Activated T-helper 17 cell treated with anti-CD3 and anti-CD28 coated beads, Interleukin-2, amount 50 U/mL, for 72 hours (primary cell): ENCODE measurements around the gene NXF1. TPM values are rescaled to one million over a fixed set of nuclear protein-coding genes. Genes with fewer than 3 reads are reported as not detected.
A peak's percentile ranks its signal among the peaks of the same experiment; 100 is the strongest.
"Not testable (repeated sequence)": the region's sequence is repeated elsewhere in the genome, so short reads cannot be mapped to it uniquely, and the experiment has no call there.

Experiments
- ATAC-seq: fragments of 150-1000 bp; cut with Tn5 transposase; replicated peaks from 2 replicates; pipeline ENCODE4 v1.10.0; 2021; ENCODE audit warnings: mild to moderate bottlenecking, moderate library complexity
- H3K27ac Mint-ChIP-seq: one replicate; pipeline ENCODE4 v1.8.0; 2022; ENCODE audit warnings: mixed read lengths
- H3K27me3 Mint-ChIP-seq: one replicate; pipeline ENCODE4 v1.8.0; 2022; ENCODE audit warnings: mixed read lengths
- H3K36me3 Mint-ChIP-seq: one replicate; pipeline ENCODE4 v1.8.0; 2022; ENCODE audit warnings: low read depth, mild to moderate bottlenecking, mixed read lengths
- H3K4me1 Mint-ChIP-seq: one replicate; pipeline ENCODE4 v1.8.0; 2022; ENCODE audit warnings: mixed read lengths
- H3K4me3 Mint-ChIP-seq: one replicate; pipeline ENCODE4 v1.8.0; 2022; ENCODE audit warnings: mild to moderate bottlenecking, mixed read lengths
- H3K9me3 Mint-ChIP-seq: one replicate; pipeline ENCODE4 v1.8.0; 2022; ENCODE audit warnings: mixed read lengths
- total RNA-seq, 2 donors: library from RNA; stranded (reverse); gene quantifications; one replicate each; pipeline ENCODE4 v1.2.3, GENCODE V29; 2022

The NXF1 gene
- total RNA-seq, 2 donors from 2014 or later = 85.8 to 115 TPM

- Mint-ChIP-seq H3K4me3 (no peak overlapping the region), H3K4me1 (peaks cover 18% of the 10 kb centered on the region), H3K9me3 (no peaks in the 10 kb centered on the region), H3K27me3 (no peaks in the 10 kb centered on the region), H3K36me3 (peaks cover 14% of the 10 kb centered on the region), H3K27ac (no peak overlapping the region)
- peak; percentile 70 for ATAC-seq
These were observed 36.3 kb upstream of the NXF1 start for GRCh38 chr11:62841361-62842170.

GRCh38 chr11:62840721-62841360, 35.6 kb upstream of the NXF1 start:
- H3K27ac Mint-ChIP-seq = not testable (repeated sequence)
- H3K36me3 Mint-ChIP-seq = peaks cover 22% of the 10 kb centered on the region

GRCh38 chr11:62839050-62839945, 34.1 kb upstream of the NXF1 start, which contains the start of gene WDR74:
WDR74 (minus strand) TSS chr11:62839590; CDS start chr11:62839570, 20 bp downstream.
- H3K9me3 Mint-ChIP-seq = no peaks in the 10 kb centered on the region
- no peak within 1 kb of the TSS for H3K4me3 Mint-ChIP-seq
- no peaks in the 10 kb centered on the region for H3K27me3 Mint-ChIP-seq
- H3K36me3 Mint-ChIP-seq = peaks cover 37% of the 10 kb centered on the region
- peak; percentile 56 for ATAC-seq
- H3K27ac Mint-ChIP-seq = no peak within 1 kb of the TSS
- H3K4me1 Mint-ChIP-seq = peaks cover 24% of the 10 kb centered on the region

More at GRCh38 chr11:62840721-62841360, 35.6 kb upstream of the NXF1 start:
- H3K9me3 Mint-ChIP-seq, H3K27me3 Mint-ChIP-seq, H3K4me3 Mint-ChIP-seq: not testable (repeated sequence)
- ATAC-seq = peak; percentile 42
- peaks cover 18% of the 10 kb centered on the region for H3K4me1 Mint-ChIP-seq

GRCh38 chr11:62835336-62835735, 30.1 kb upstream of the NXF1 start:
- ATAC-seq = no peak
- H3K4me3 Mint-ChIP-seq = no peak overlapping the region
- peaks cover 26% of the 10 kb centered on the region for H3K4me1 Mint-ChIP-seq
- H3K27ac Mint-ChIP-seq = peak overlapping the region; percentile 82
- H3K27me3 Mint-ChIP-seq = no peaks in the 10 kb centered on the region
- H3K9me3 Mint-ChIP-seq = no peaks in the 10 kb centered on the region
- peaks cover 75% of the 10 kb centered on the region for H3K36me3 Mint-ChIP-seq

GRCh38 chr11:62832336-62833234, 27.3 kb upstream of the NXF1 start, which contains the start of gene TEX54:
TEX54 (minus strand) TSS chr11:62832841.
- Mint-ChIP-seq H3K27me3 (no peaks in the 10 kb centered on the region), H3K27ac (peak within 1 kb of the TSS; percentile 97), H3K4me1 (peaks cover 19% of the 10 kb centered on the region), H3K36me3 (peaks cover 86% of the 10 kb centered on the region), H3K9me3 (no peaks in the 10 kb centered on the region), H3K4me3 (peak within 1 kb of the TSS; percentile 99)
- peak; percentile 1 for ATAC-seq

- ATAC-seq = peak; percentile 94
- no peaks in the 10 kb centered on the region for H3K9me3 Mint-ChIP-seq
- H3K4me3 Mint-ChIP-seq = peak within 1 kb of the TSS; percentile 99
- peaks cover 15% of the 10 kb centered on the region for H3K4me1 Mint-ChIP-seq
- peak within 1 kb of the TSS; percentile 97 for H3K27ac Mint-ChIP-seq
- H3K36me3 Mint-ChIP-seq = peaks cover 86% of the 10 kb centered on the region
- no peaks in the 10 kb centered on the region for H3K27me3 Mint-ChIP-seq
These were observed 26.5 kb upstream of the NXF1 start, which contains the start of gene STX5 for GRCh38 chr11:62831520-62832335. STX5 (minus strand) TSS chr11:62832051; CDS start chr11:62831243, 808 bp downstream.

GRCh38 chr11:62830904-62831519, 25.8 kb upstream of the NXF1 start:
- peaks cover 15% of the 10 kb centered on the region for H3K4me1 Mint-ChIP-seq
- H3K36me3 Mint-ChIP-seq = peaks cover 86% of the 10 kb centered on the region
- H3K27ac Mint-ChIP-seq = peak overlapping the region; percentile 97
- no peak for ATAC-seq
- no peaks in the 10 kb centered on the region for H3K9me3 Mint-ChIP-seq
- H3K4me3 Mint-ChIP-seq = peak overlapping the region; percentile 99
- no peaks in the 10 kb centered on the region for H3K27me3 Mint-ChIP-seq

- not testable (repeated sequence) for ATAC-seq, H3K27ac Mint-ChIP-seq, H3K27me3 Mint-ChIP-seq, H3K4me3 Mint-ChIP-seq, H3K4me1 Mint-ChIP-seq, H3K9me3 Mint-ChIP-seq
- peaks cover 86% of the 10 kb centered on the region for H3K36me3 Mint-ChIP-seq
These were observed 22.9 kb upstream of the NXF1 start for GRCh38 chr11:62828130-62828529.

GRCh38 chr11:62823677-62824076, 18.4 kb upstream of the NXF1 start:
- no peak overlapping the region for H3K4me3 Mint-ChIP-seq
- no peak overlapping the region for H3K27ac Mint-ChIP-seq
- H3K36me3 Mint-ChIP-seq = peaks cover 91% of the 10 kb centered on the region
- no peaks in the 10 kb centered on the region for H3K27me3 Mint-ChIP-seq
- no peaks in the 10 kb centered on the region for H3K4me1 Mint-ChIP-seq
- H3K9me3 Mint-ChIP-seq = no peaks in the 10 kb centered on the region
- no peak for ATAC-seq

GRCh38 chr11:62817129-62817528, 11.9 kb upstream of the NXF1 start:
- no peaks in the 10 kb centered on the region for H3K27me3 Mint-ChIP-seq
- no peak for ATAC-seq
- peaks cover 66% of the 10 kb centered on the region for H3K36me3 Mint-ChIP-seq
- no peaks in the 10 kb centered on the region for H3K9me3 Mint-ChIP-seq
- H3K27ac Mint-ChIP-seq = no peak overlapping the region
- H3K4me1 Mint-ChIP-seq = no peaks in the 10 kb centered on the region
- H3K4me3 Mint-ChIP-seq = no peak overlapping the region

- Mint-ChIP-seq H3K4me3 (no peak overlapping the region), H3K27me3 (no peaks in the 10 kb centered on the region), H3K9me3 (no peaks in the 10 kb centered on the region), H3K4me1 (no peaks in the 10 kb centered on the region), H3K36me3 (peaks cover 65% of the 10 kb centered on the region), H3K27ac (no peak overlapping the region)
- no peak for ATAC-seq
These were observed 11.3 kb upstream of the NXF1 start for GRCh38 chr11:62816557-62816956.

GRCh38 chr11:62811659-62812058, 6.4 kb upstream of the NXF1 start:
- no peaks in the 10 kb centered on the region for H3K27me3 Mint-ChIP-seq
- peaks cover 16% of the 10 kb centered on the region for H3K36me3 Mint-ChIP-seq
- no peak for ATAC-seq
- H3K4me1 Mint-ChIP-seq = no peaks in the 10 kb centered on the region
- H3K9me3 Mint-ChIP-seq = no peaks in the 10 kb centered on the region
- no peak overlapping the region for H3K4me3 Mint-ChIP-seq
- peak overlapping the region; percentile 18 for H3K27ac Mint-ChIP-seq
